HL-60/S4 (cell line): ENCODE data around the gene PCDH18.
"Not testable (repeated sequence)": the region's sequence is repeated elsewhere in the genome, so short reads cannot be mapped to it uniquely, and the experiment has no call there.

Source experiments
- in situ Hi-C: fragments of 300-500 bp; cut with MboI; formaldehyde crosslinking; loops from 2 replicates; pipeline ENCODE4 v1.14.3; 2022; ENCODE audit warnings: low sequenced_read_pairs

The PCDH18 gene

GRCh38 chr4:137531986-137532868, at the start of gene PCDH18:
Gene PCDH18 (minus strand): TSS chr4:137532494. CDS start chr4:137532088, 406 bp downstream.
- in situ Hi-C loops: no loop called here

GRCh38 chr4:137576446-137576845, 44.2 kb upstream of the PCDH18 start:
- in situ Hi-C loops: no loop called here

GRCh38 chr4:137572647-137573046, 40.4 kb upstream of the PCDH18 start:
- in situ Hi-C loops: no loop called here

GRCh38 chr4:137572163-137572562, 39.9 kb upstream of the PCDH18 start:
- in situ Hi-C loops: no loop called here

- in situ Hi-C loops: no loop called here
Measured at GRCh38 chr4:137559801-137560200, 27.5 kb upstream of the PCDH18 start.

GRCh38 chr4:137558951-137559350, 26.7 kb upstream of the PCDH18 start:
- in situ Hi-C loops: no loop called here

- in situ Hi-C loops: no loop called here
Measured at GRCh38 chr4:137545461-137545861, 13.2 kb upstream of the PCDH18 start.

GRCh38 chr4:137543648-137544047, 11.4 kb upstream of the PCDH18 start:
- in situ Hi-C loops: no loop called here

- in situ Hi-C loops: no loop called here
Measured at GRCh38 chr4:137543198-137543597, 10.9 kb upstream of the PCDH18 start.

GRCh38 chr4:137541876-137542646, 9.8 kb upstream of the PCDH18 start:
- in situ Hi-C loops: no loop called here

- in situ Hi-C loops: no loop called here
Measured at GRCh38 chr4:137541181-137541580, 8.9 kb upstream of the PCDH18 start.

- in situ Hi-C loops: no loop called here
Measured at GRCh38 chr4:137540356-137540755, 8.1 kb upstream of the PCDH18 start.

- in situ Hi-C loops: no loop called here
Measured at GRCh38 chr4:137538526-137538925, 6.2 kb upstream of the PCDH18 start.

GRCh38 chr4:137537807-137538206, 5.5 kb upstream of the PCDH18 start:
- in situ Hi-C loops: not testable (repeated sequence)

- in situ Hi-C loops: no loop called here
Measured at GRCh38 chr4:137536789-137537561, 4.7 kb upstream of the PCDH18 start.

GRCh38 chr4:137535718-137536117, 3.4 kb upstream of the PCDH18 start:
- in situ Hi-C loops: no loop called here

GRCh38 chr4:137534516-137534915, 2.2 kb upstream of the PCDH18 start:
- in situ Hi-C loops: no loop called here

GRCh38 chr4:137533855-137534254, 1.6 kb upstream of the PCDH18 start:
- in situ Hi-C loops: no loop called here

- in situ Hi-C loops: no loop called here
Measured at GRCh38 chr4:137532869-137533236, 559 bp upstream of the PCDH18 start.

- in situ Hi-C loops: no loop called here
Measured at GRCh38 chr4:137531168-137531985, 917 bp downstream of the PCDH18 start.
